GM19025 (cell line): ENCODE measurements around the gene CCDC33.

ENCODE experiments used
- ATAC-seq: cut with Tn5 transposase; IDR thresholded peaks from one replicate; pipeline ENCODE4 v1.9.1; 2021; ENCODE audit warnings: mild to moderate bottlenecking, low read depth, moderate library complexity; ENCODE audit not compliant: unreplicated experiment

Gene CCDC33

GRCh38 chr15:74328331-74329056, 92.4 kb downstream of the CCDC33 start:
- ATAC-seq, result no peak

DNA sequence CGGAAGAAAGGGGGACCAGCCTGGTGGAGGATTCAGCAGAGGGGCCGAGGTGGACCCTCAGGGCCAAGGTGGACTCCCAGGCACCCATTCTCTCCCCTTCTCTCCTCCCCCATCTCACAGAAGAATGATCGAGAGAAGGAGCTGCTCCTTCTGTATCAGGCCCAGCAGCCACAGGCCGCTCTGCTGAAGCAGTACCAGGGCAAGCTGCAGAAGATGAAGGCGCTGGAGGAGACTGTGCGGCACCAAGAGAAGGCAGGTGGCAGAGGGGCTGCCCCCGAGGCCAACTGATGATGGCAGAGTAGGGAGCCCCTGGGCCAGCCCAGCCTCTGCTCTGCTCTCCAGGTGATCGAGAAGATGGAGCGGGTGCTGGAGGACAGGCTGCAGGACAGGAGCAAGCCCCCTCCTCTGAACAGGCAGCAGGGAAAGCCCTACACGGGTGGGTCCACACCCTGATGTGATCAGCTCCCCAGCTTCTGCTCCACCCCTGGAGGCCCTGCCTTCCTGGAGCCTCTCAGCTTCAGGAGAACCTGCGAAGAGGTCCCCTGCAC, 94.8 kb downstream of the CCDC33 start:
- ATAC-seq, result no peak

DNA sequence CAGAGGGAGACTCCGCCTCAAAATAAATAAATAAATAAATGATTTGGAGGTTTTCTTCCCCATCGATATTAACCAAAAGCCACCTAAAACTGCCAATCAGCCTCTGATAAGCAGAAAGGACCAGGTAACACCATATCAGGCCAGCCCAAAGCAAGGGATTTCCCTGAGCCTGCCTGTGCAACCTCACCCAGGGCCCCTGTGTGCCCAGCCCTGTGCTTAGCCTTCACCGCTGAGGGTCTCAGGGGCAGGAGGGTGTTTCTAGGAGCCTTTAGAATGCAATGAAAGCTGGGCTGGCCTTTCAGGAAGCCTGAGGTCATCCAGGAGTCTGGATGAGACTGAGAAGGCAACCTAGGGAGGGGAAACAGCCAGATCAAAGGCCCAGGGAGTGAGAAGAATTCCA, 95.9 kb downstream of the CCDC33 start:
- ATAC-seq, result no peak

DNA sequence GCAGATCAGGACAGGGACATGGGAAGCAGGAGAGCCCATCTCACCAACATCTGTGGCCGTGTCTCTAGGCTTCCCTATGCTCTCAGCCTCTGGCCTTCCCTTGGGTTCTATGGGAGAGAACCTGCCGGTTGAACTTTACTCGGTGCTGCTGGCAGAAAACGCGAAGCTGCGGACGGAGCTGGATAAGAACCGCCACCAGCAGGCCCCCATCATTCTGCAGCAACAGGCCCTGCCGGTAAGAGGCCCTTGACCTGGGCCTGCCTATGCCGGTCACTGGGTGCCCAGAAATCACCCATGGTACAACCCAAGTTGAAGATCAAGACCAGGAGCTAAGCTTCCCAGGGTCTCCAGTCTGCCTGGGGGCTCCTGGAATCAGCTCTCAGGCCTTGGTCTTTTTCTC, 96.5 kb downstream of the CCDC33 start:
- ATAC-seq, result no peak

- ATAC-seq, result no peak
Measured at GRCh38 chr15:74333093-74333492, 97.0 kb downstream of the CCDC33 start.

DNA sequence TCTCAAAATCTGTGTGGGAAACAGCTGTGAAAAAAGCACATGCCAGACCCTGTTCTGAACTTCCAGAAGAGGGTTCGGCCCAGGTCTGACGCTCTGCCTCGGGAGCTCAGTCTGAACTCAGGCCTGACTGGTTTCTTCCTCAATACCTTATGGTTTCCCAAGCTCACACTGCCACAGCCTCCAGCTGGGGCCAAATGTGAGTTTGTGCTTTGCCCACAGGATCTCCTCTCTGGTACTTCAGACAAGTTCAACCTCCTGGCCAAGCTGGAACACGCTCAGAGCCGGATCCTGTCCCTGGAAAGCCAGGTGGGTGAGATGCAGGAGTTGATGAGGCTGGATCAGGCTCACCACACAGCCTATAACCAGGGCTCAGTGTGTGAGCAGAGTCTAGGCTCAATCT, 97.5 kb downstream of the CCDC33 start:
- no peak for ATAC-seq

DNA sequence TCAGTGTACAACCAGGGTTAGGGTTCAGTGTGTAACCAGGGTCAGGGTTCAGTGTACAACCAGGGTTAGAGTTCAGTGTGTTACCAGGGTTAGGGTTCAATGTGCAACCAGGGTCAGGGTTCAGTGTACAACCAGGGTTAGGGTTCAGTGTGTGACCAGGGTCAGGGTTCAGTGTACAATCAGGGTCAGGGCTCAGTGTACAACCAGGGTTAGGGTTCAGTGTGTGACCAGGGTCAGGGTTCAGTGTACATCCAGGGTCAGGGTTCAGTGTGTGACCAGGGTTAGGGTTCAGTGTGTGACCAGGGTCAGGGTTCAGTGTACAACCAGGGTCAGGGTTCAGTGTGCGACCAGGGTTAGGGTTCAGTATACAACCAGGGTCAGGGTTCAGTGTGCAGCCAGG, 98.0 kb downstream of the CCDC33 start:
- no peak for ATAC-seq

GRCh38 chr15:74335396-74335795, 99.3 kb downstream of the CCDC33 start:
- no peak for ATAC-seq

DNA sequence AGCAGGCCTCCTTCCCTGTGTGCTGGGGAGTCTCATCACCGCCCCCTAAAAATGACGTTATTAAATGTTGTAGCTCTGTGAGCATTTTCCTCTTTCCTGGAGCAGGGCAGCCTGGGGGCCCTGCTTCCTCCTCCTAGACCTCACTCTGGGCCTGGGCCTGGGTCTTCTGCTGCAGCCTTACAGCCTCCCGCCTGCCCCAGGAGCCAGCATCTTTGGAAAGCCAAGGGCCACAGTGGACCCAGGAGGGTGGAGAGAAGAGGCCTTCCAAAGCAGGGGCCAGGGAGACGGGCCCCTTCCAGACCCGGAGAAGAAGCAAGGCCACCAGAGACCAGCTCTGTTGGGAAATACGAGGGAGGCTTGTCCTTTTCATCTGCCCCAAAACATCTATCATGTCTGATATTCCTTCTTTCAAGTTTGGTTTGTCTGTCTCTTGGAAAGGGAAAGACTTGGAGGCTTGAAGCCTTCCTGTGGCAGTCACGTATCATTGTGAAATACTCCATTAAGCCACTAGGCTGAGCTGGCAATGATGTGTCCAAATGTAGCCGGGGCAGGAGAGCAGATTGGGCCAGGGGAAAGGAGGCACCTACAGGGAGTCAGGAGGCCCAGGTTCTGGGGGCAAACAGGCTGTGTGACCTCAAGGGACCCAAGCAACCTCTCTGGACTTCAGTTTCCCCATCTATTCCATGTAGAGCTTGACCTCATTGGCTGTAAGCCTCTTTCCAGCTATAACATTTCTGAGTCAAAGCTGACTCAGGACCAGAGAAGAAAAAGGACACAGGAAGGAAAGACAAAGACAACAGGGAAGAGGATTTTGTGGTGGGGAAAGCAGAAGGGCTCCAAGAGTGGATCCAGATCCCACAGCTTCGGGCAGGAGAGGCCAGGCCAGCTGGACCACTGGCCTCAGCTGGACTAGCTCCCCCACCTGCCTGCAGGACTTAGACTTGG, 100.2 kb downstream of the CCDC33 start:
- no peak for ATAC-seq

DNA sequence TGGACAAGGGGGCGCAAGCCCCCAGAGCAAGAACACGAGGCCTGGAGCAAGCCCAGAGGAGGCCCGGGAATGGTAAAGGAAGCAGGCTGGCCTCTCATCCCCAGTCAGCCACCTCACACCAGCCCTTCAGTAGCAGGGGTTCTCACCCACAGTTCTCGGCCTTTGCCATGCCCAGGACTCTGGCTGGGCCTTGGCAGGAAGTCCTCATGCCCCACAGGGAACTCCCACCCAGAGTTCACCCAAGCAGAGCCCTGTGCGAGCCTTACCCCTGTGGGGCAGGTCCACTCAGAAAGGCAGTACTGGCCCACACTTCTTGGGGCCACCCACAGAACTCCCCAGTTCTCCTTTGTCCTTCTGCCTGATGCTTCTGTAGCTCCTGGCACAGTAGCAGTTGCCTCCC, 101.0 kb downstream of the CCDC33 start:
- ATAC-seq, result no peak

DNA sequence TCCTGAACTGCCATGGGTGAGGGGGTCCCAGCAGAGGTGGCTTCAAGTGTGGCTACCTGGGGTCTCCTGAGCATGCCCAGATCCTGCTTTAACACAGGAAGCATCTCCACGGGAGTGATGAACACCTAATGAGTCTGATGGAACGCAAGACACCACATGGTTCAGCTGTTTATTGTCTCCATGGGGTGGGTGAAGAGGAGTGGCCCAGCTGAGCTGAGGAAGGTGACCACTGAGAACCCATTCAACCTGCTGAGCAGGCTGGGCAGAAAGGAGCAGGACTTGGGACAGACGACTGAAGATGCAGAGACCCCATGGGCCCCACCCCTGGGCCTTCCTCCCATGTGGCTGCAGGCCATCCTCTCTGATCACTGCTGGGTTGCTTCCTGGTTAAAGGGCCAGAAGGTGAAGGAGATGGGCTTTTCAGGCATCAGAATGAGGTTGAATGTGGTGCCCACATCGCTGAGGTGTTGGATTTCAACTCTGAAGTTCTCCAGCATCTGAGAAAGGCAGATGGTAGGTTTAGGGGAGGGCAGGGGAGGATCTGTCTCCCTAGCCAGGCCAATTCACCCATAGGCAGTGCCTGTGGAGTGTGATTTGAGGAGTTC, 101.6 kb downstream of the CCDC33 start:
- ATAC-seq, result no peak

- no peak for ATAC-seq
Measured at GRCh38 chr15:74338676-74339075, 102.5 kb downstream of the CCDC33 start.

DNA sequence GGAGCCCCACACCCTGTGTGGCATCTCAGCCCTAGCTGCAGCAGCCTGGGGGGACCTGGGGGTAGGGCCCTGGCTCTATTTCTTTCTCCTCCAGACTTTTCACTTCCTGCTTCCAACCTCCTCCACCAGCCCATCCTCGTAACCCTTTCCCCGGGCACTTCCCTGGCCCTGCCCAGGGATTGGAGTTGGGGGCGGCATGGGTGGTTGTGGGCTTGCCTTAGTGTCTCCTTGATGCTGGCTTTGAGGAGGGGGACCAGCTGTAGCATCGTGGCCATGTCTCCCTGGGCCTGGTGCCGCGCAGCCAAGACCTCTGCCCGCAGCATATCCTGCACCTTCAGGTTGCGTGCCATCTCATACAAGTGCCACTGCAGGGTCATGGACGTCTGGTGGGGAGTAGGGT, 103.2 kb downstream of the CCDC33 start:
- no peak for ATAC-seq

DNA sequence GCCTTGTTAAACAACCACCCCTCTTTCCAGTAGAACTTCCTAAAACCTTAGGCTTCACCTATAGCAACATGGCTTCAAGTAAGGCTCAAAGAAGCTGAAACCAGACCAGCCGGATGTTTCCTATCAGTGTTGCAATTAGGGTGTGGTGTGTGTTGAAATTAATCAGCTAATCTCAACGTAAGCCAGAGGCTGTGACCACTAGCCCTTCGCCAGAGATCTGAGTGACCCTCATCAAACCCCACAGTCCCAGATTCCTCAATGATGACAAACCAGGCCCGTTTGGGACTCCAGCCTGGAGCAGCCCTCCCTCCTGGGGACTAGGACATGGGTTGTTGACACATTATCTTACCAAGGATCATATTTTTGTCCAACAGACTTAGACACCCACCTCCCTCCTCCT, 104.0 kb downstream of the CCDC33 start:
- ATAC-seq, result no peak

GRCh38 chr15:74343127-74343796, 107.1 kb downstream of the CCDC33 start:
- ATAC-seq, result no peak

DNA sequence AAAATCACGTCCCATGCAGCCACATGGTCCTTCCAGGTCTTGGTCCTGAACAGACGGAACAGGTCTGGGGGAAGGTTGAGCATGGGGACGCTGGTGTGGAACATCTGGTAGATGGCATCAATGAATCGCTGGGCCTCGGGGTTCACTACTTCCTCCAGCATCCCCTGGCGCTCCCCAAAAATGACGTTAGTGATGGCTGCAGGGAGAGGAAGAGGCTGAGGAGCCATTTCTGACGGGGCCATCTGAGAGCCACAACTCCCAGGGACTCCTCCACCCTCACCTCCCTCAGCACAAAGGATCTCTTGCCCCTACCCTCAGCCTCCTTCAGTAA, 107.6 kb downstream of the CCDC33 start:
- ATAC-seq, result no peak

GRCh38 chr15:74345051-74345450, 108.9 kb downstream of the CCDC33 start:
- ATAC-seq, result no peak

DNA sequence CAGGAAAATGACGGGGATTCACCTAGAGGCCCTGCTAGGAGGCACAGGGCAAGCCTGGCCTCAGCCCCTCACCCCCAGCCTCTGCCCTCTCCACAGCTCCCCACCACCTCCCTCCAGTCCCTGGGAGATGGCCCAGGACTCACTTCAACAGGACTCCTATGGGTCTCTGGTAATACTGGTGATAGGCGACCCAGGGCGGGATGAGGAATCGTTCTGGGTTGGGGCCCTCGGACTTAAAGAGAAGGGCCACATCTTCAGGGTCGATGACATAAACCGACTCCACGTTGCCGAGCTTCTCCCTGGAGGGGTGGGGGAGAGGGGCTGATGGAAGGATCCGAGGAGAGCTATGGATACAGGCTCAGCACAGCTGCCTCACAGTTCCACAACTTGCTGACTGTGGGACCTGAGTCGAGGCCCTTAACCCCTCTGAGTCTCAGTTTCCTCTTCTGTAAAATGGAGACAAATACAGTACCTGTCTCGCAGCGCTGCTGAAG, 111.7 kb downstream of the CCDC33 start:
- ATAC-seq, result no peak

DNA sequence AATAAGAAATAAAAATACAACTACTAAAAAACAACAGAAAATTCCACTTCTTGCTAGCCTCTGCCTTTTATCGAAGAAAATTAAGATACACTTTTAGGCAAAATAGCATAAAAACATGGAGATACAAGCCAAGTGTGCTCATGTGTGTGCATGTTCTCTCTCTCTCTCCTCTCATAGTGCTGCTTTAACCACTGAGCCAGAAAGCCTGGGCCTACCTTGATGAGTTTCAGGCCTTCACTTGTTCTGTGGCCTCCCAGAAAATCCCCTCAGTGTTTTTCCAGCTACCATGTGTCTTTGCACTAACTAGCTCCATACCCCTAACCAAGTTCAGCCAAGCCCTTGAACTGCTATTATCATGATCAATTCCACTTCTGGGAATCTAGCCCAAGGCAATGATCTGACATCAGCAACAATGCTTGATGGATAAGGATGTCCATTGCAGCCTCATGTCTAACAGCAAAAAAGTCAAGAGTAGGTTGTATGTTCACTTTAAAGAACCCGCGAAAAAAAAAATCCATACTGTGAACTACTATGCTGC, 113.2 kb downstream of the CCDC33 start:
- ATAC-seq, result no peak
